K562 (cell line): ENCODE results near the gene MPV17L2. TPM values are rescaled to one million over a fixed set of nuclear protein-coding genes. Genes with fewer than 3 reads are reported as not detected.
A peak's percentile ranks its signal among the peaks of the same experiment; 100 is the strongest.

Experiments
- CHCHD3 ChIP-seq: fragments of 250-450 bp; sonication (Bioruptor Pico); IDR thresholded peaks from 2 replicates; pipeline ENCODE4 v2.1.2; 2022; ENCODE audit warnings: mild to moderate bottlenecking
- FIP1L1 ChIP-seq: fragments of 200-400 bp; formaldehyde crosslinking; IDR thresholded peaks from 2 replicates; pipeline ENCODE4 v1.6.1; 2018; ENCODE audit warnings: mild to moderate bottlenecking, low read depth, low read length; ENCODE audit not compliant: poor library complexity, severe bottlenecking
- KDM1A ChIP-seq, 2 experiments: fragments of 450-650 bp; IDR thresholded peaks; 2 replicates each; pipeline ENCODE4 v1.6.1; 2016; ENCODE audit warnings: mild to moderate bottlenecking in 2 of 2
- NR2F6 ChIP-seq: fragments of 450-650 bp; formaldehyde crosslinking; IDR thresholded peaks from 2 replicates; pipeline ENCODE4 v1.4.0; 2020; ENCODE audit warnings: mild to moderate bottlenecking
- NR3C1 ChIP-seq: sonication (generic); formaldehyde crosslinking; IDR thresholded peaks from 2 replicates; pipeline ENCODE4 v1.8.1; 2022; ENCODE audit warnings: missing genetic modification reagents
- PHB ChIP-seq: fragments of 250-450 bp; sonication (Bioruptor Pico); IDR thresholded peaks from 2 replicates; pipeline ENCODE4 v1.5.0; 2021
- PHB2 ChIP-seq: fragments of 450-650 bp; IDR thresholded peaks from 2 replicates; pipeline ENCODE4 v1.6.1; 2017; ENCODE audit warnings: low read depth
- RBM25 ChIP-seq: fragments of 200-400 bp; formaldehyde crosslinking; IDR thresholded peaks from 2 replicates; pipeline ENCODE4 v1.6.1; 2018; ENCODE audit warnings: low read length, low read depth, moderate library complexity; ENCODE audit not compliant: severe bottlenecking
- RCOR1 ChIP-seq, 2 experiments: IDR thresholded peaks; 2 replicates each; pipeline ENCODE4 v1.6.1; 2012; ENCODE audit warnings: low read depth in 2 of 2, low read length in 2 of 2, borderline replicate concordance in 1 of 2, improper control_type of control experiment in 1 of 2
- SAFB2 ChIP-seq: fragments of 200-400 bp; formaldehyde crosslinking; IDR thresholded peaks from 2 replicates; pipeline ENCODE4 v1.6.1; 2018; ENCODE audit warnings: borderline replicate concordance, low read length, low read depth, moderate library complexity; ENCODE audit not compliant: severe bottlenecking
- TCF7 ChIP-seq: sonication (generic); IDR thresholded peaks from 2 replicates; pipeline ENCODE4 v1.6.1; 2016; ENCODE audit warnings: antibody characterized with exemption, borderline replicate concordance
- ZKSCAN3 ChIP-seq: fragments of 250-450 bp; sonication (Bioruptor Pico); IDR thresholded peaks from 2 replicates; pipeline ENCODE4 v1.4.0; 2020
- ZNF232 ChIP-seq: sonication (generic); formaldehyde crosslinking; IDR thresholded peaks from 2 replicates; pipeline ENCODE4 v1.8.0; 2022; ENCODE audit warnings: mild to moderate bottlenecking, missing genetic modification reagents
- ZNF436 ChIP-seq: fragments of 250-450, 450-650 bp; sonication (Bioruptor Pico); formaldehyde crosslinking; IDR thresholded peaks from 2 replicates; pipeline ENCODE4 v1.7.0; 2020; ENCODE audit warnings: mild to moderate bottlenecking
- polyA plus RNA-seq, 8 experiments: library from polyadenylated mRNA; depleted of rRNA in 4 of 8; stranded (reverse) in 5 of 8; unstranded in 3 of 8; fragments of >200 nt; fragmentation: Nextera tagmentation in 2 of 8; fragmentation: Illumina TruSeq in 1 of 8; extraction: Ambion mirVana in 2 of 8; extraction: Trizol in 1 of 8; gene quantifications; 2 replicates each; pipeline versions ENCODE4 v1.2.1 to v1.2.3, GENCODE V29; 2011 to 2014; ENCODE audit warnings: inconsistent platforms in 1 of 8, missing spikeins in 1 of 8
- total RNA-seq, 7 experiments: library from RNA; depleted of rRNA in 6 of 7; stranded (reverse); fragments of >200 nt in 6 of 7; fragmentation: Illumina TruSeq in 2 of 7; extraction: Trizol in 2 of 7; gene quantifications; 2 replicates each; pipeline versions ENCODE4 v1.2.1 to v1.2.3, GENCODE V29; 2011 to 2021; ENCODE audit warnings: low replicate concordance in 1 of 7
- TF ChIP-seq, protein P1 (sequence below): sonication (generic); formaldehyde crosslinking; IDR thresholded peaks from 2 replicates; pipeline ENCODE4 v1.8.0; 2022; ENCODE audit warnings: mild to moderate bottlenecking, missing genetic modification reagents, borderline replicate concordance
- TF ChIP-seq, protein P2 (sequence below), 2 experiments: fragments of 450-650 bp; IDR thresholded peaks; 2 replicates each; pipeline ENCODE4 v1.6.1; 2016
- TF ChIP-seq, protein P3 (sequence below): fragments of 450-650 bp; conservative IDR thresholded peaks from 2 replicates; pipeline ENCODE4 v1.6.1; 2016; ENCODE audit warnings: missing genetic modification characterization, low read depth, mild to moderate bottlenecking, control low read depth, missing compliant biosample characterization
- TF ChIP-seq, protein P4 (sequence below): fragments of 250-450 bp; sonication (Bioruptor Pico); IDR thresholded peaks from 2 replicates; pipeline ENCODE4 v1.9.0; 2021; ENCODE audit warnings: mild to moderate bottlenecking
- TF ChIP-seq, protein P5 (sequence below): sonication (generic); formaldehyde crosslinking; IDR thresholded peaks from 2 replicates; pipeline ENCODE4 v1.8.1; 2023; ENCODE audit warnings: mild to moderate bottlenecking, missing genetic modification reagents, moderate library complexity

Gene MPV17L2
- total and polyA plus RNA-seq, 9 of the 15 experiments (the other 6 are each of a cell fraction or from before 2014, with no cell fraction given): 10.6 to 60.2 (median 28.5) TPM

DNA sequence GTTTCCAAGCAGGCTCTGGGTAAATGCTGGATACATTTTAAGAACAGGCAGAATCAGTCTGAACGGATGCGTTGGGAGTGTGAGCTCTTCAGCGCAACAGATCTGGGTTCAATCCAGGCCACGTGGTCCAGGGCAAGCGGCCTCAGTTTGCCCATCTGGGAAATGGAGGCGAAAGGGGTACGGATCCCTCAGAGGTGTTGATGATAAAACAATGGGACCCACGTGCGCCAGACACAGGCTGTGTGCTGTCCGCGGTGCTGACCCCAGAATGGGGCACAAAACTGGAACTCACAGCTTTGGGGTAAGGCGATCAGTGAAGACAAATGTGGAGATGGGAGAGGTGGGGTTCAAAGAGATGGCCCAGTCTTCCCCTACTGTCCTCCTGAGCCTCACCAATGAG, 46.3 kb downstream of the MPV17L2 start (continued):
- TF ChIP-seq ZNF232 (peak; percentile 73; the same call in 1 of the 2 replicates), ZKSCAN3 (CRISPR knock-in tag) (no peak), RBM25 (peak; percentile 78), ZNF436 (CRISPR knock-in tag) (no peak), PHB2 (no peak), RCOR1 (IDR thresholded peaks at IDR 0.05; ENCODE audit: borderline replicate concordance in 1 of 2, low read depth in 2 of 2, low read length in 2 of 2) (peak in 1 of 2 experiments; percentile 51; a peak in 2 of 4 replicates), CHCHD3 (no peak), SAFB2 (no peak), PHB (CRISPR knock-in tag) (no peak), FIP1L1 (no peak), TCF7 (no peak), NR2F6 (CRISPR knock-in tag) (no peak), NR3C1 (0 out of 2 replicates have a peak, but pooled peaks have one; percentile 59), KDM1A (IDR thresholded peaks at IDR 0.05) (peak in 1 of 2 experiments; percentile 47; a peak in 1 of 4 replicates)
- TF ChIP-seq, protein P1, sequence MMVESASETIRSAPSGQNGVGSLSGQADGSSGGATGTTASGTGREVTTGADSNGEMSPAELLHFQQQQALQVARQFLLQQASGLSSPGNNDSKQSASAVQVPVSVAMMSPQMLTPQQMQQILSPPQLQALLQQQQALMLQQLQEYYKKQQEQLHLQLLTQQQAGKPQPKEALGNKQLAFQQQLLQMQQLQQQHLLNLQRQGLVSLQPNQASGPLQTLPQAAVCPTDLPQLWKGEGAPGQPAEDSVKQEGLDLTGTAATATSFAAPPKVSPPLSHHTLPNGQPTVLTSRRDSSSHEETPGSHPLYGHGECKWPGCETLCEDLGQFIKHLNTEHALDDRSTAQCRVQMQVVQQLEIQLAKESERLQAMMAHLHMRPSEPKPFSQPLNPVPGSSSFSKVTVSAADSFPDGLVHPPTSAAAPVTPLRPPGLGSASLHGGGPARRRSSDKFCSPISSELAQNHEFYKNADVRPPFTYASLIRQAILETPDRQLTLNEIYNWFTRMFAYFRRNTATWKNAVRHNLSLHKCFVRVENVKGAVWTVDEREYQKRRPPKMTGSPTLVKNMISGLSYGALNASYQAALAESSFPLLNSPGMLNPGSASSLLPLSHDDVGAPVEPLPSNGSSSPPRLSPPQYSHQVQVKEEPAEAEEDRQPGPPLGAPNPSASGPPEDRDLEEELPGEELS (CRISPR knock-in tag): peak; percentile 89; the same call in 1 of the 2 replicates
- TF ChIP-seq, protein P2, sequence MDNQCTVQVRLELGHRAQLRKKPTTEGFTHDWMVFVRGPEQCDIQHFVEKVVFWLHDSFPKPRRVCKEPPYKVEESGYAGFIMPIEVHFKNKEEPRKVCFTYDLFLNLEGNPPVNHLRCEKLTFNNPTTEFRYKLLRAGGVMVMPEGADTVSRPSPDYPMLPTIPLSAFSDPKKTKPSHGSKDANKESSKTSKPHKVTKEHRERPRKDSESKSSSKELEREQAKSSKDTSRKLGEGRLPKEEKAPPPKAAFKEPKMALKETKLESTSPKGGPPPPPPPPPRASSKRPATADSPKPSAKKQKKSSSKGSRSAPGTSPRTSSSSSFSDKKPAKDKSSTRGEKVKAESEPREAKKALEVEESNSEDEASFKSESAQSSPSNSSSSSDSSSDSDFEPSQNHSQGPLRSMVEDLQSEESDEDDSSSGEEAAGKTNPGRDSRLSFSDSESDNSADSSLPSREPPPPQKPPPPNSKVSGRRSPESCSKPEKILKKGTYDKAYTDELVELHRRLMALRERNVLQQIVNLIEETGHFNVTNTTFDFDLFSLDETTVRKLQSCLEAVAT (IDR thresholded peaks at IDR 0.05): no peak
- TF ChIP-seq, protein P3, sequence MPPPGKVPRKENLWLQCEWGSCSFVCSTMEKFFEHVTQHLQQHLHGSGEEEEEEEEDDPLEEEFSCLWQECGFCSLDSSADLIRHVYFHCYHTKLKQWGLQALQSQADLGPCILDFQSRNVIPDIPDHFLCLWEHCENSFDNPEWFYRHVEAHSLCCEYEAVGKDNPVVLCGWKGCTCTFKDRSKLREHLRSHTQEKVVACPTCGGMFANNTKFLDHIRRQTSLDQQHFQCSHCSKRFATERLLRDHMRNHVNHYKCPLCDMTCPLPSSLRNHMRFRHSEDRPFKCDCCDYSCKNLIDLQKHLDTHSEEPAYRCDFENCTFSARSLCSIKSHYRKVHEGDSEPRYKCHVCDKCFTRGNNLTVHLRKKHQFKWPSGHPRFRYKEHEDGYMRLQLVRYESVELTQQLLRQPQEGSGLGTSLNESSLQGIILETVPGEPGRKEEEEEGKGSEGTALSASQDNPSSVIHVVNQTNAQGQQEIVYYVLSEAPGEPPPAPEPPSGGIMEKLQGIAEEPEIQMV (tag): no peak
- TF ChIP-seq, protein P4, sequence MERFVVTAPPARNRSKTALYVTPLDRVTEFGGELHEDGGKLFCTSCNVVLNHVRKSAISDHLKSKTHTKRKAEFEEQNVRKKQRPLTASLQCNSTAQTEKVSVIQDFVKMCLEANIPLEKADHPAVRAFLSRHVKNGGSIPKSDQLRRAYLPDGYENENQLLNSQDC (CRISPR knock-in tag): no peak
- TF ChIP-seq, protein P5, sequence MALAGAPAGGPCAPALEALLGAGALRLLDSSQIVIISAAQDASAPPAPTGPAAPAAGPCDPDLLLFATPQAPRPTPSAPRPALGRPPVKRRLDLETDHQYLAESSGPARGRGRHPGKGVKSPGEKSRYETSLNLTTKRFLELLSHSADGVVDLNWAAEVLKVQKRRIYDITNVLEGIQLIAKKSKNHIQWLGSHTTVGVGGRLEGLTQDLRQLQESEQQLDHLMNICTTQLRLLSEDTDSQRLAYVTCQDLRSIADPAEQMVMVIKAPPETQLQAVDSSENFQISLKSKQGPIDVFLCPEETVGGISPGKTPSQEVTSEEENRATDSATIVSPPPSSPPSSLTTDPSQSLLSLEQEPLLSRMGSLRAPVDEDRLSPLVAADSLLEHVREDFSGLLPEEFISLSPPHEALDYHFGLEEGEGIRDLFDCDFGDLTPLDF: no peak
